Right atrium auricular region (tissue), 2 donors: Measurements from ENCODE around the gene GOLGA5. TPM values are rescaled to one million over a fixed set of nuclear protein-coding genes. Genes with fewer than 3 reads are reported as not detected.

Source experiments
- DNase-seq: peaks from one replicate; pipeline ENCODE4 v3.0.0-alpha.2; 2019; ENCODE audit warnings: low spot score
- H3K27ac ChIP-seq, 2 donors: fragments of 200-600 bp; sonication (generic); 1 replicate in 1 of 2; 2 replicates in 1 of 2; pipeline ENCODE4 v1.5.1; 2016 to 2019
- H3K27me3 ChIP-seq, 2 donors: fragments of 200-600 bp; sonication (generic); one replicate each; pipeline versions ENCODE4 v1.5.1 to v1.6.0; 2017 to 2019
- H3K36me3 ChIP-seq: fragments of 200-600 bp; sonication (generic); one replicate; pipeline ENCODE4 v1.5.1; 2016
- H3K4me1 ChIP-seq, 2 donors: fragments of 200-600 bp; sonication (generic); one replicate each; pipeline versions ENCODE4 v1.5.1 to v1.6.0; 2017 to 2019
- H3K4me3 ChIP-seq, 2 donors: fragments of 200-600 bp; sonication (generic); 1 replicate in 1 of 2; 2 replicates in 1 of 2; pipeline ENCODE4 v1.5.1; 2017 to 2019; ENCODE audit warnings: mild to moderate bottlenecking in 1 of 2, moderate library complexity in 1 of 2
- H3K9me3 ChIP-seq, 2 donors: fragments of 200-600 bp; sonication (generic); one replicate each; pipeline ENCODE4 v1.5.1; 2019
- total RNA-seq, 2 donors: library from RNA; depleted of rRNA; stranded (reverse); fragments of >200 nt; gene quantifications; one replicate each; pipeline ENCODE4 v1.1.0, GENCODE V29; 2016
- TF ChIP-seq, protein P1 (sequence below), 2 donors: fragments of 200-600 bp; sonication (generic); IDR thresholded peaks; one replicate each; pipeline ENCODE4 v1.5.1; 2019; ENCODE audit warnings: antibody characterized with exemption in 2 of 2

GOLGA5 gene
- total RNA-seq, 2 donors from 2014 or later, result 24.2 to 28.3 TPM

DNA sequence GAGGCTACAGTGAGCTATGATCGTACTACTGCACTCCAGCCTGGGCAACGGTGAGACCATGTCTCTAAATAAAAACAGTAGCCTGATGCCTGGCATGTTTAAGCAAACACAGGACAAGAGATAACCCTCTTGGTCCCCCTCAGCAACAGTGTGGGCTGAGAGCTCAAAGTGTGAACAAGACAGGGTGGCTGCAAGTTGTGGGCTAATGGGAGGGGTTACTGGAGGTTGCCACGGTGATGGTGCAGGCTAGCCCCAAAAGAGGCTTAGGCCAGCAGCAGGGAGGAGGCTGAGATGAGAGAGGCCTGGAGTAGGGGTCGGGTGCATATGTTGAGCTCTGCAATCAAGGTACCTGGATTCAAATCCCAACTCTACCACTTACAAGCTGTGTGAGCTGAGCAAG is 42.3 kb upstream of the GOLGA5 start:
- no peak overlapping the region for H3K4me3 ChIP-seq
- TF ChIP-seq, protein P1, sequence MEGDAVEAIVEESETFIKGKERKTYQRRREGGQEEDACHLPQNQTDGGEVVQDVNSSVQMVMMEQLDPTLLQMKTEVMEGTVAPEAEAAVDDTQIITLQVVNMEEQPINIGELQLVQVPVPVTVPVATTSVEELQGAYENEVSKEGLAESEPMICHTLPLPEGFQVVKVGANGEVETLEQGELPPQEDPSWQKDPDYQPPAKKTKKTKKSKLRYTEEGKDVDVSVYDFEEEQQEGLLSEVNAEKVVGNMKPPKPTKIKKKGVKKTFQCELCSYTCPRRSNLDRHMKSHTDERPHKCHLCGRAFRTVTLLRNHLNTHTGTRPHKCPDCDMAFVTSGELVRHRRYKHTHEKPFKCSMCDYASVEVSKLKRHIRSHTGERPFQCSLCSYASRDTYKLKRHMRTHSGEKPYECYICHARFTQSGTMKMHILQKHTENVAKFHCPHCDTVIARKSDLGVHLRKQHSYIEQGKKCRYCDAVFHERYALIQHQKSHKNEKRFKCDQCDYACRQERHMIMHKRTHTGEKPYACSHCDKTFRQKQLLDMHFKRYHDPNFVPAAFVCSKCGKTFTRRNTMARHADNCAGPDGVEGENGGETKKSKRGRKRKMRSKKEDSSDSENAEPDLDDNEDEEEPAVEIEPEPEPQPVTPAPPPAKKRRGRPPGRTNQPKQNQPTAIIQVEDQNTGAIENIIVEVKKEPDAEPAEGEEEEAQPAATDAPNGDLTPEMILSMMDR (IDR thresholded peaks at IDR 0.05), result no peak
- peak overlapping the region; percentile 68 to 76 for H3K27ac ChIP-seq
- peaks cover 0 to 15% of the 10 kb centered on the region in 2 donors for H3K4me1 ChIP-seq
- H3K9me3 ChIP-seq, result no peaks in the 10 kb centered on the region
- H3K27me3 ChIP-seq, result no peaks in the 10 kb centered on the region
- no peak for DNase-seq
- no peaks in the 10 kb centered on the region for H3K36me3 ChIP-seq

DNA sequence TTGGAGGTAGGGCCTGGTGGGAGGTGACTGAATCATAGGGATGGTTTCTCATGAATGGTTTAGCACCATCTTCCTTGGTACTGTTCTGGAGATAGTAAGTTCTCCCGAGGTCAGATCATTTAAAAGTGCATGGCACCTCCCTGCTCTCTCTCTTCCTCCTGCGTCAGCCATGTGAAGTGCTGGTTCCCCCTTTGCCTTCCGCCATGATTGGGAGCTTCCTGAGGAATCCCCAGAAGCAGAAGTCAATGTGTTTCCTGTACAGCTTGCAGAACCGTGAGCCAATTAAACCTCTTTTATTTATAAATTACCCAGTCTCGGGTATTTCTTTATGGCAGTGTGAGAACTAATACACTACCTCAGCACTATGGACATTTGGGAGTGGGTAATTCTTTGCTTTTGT is 40.9 kb upstream of the GOLGA5 start:
- Histone ChIP-seq H3K27me3 (no peaks in the 10 kb centered on the region), H3K36me3 (no peaks in the 10 kb centered on the region), H3K9me3 (no peaks in the 10 kb centered on the region), H3K4me1 (peaks cover 0 to 6% of the 10 kb centered on the region in 2 donors), H3K4me3 (no peak overlapping the region), H3K27ac (no peak overlapping the region)
- no peak for DNase-seq
- TF ChIP-seq, protein P1 (IDR thresholded peaks at IDR 0.05), result no peak

DNA sequence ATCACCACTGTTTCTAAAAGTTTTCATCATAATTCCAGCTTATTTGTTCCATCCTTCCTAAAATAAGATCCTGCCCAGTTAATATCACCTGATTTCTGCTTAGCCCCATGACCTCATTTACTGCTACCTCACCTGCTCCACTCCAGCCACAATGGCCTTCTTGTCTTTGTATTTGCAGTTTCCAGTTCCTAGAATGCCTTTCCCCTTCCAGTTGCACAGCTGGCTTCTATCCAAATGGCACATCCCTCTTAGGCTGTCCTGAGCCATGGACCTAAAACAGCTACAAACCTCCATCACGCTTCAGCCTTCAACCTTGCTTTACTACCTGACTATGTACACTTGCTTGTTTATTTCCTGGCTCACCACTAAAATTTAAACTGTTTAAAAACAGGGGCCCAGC is 39.1 kb upstream of the GOLGA5 start:
- no peaks in the 10 kb centered on the region for H3K9me3 ChIP-seq
- H3K36me3 ChIP-seq, result no peaks in the 10 kb centered on the region
- H3K27ac ChIP-seq, result no peak overlapping the region
- TF ChIP-seq, protein P1 (IDR thresholded peaks at IDR 0.05), result no peak
- DNase-seq, result no peak
- peaks cover 0 to 6% of the 10 kb centered on the region in 2 donors for H3K4me1 ChIP-seq
- no peaks in the 10 kb centered on the region for H3K27me3 ChIP-seq
- no peak overlapping the region for H3K4me3 ChIP-seq

DNA sequence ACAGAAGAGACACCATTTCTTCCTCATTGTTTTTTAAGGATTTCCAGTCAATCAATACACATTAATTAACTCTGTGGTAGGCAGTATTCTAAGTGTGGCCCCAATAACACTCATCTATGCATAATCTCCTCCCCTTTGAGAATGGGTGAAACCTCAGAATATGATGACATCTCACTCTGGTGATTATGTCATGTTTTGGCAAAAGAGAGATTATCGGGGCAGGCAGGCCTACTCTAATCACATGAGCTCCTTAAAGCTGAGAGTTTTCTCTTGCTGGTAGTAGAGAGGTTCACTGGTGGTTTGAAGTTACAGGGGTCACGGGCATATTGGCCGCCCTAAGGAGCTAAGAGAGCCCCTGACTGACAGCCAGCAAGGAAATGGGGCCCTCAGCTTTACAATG is 38.6 kb upstream of the GOLGA5 start:
- H3K9me3 ChIP-seq, result no peaks in the 10 kb centered on the region
- no peaks in the 10 kb centered on the region for H3K36me3 ChIP-seq
- DNase-seq, result no peak
- no peak overlapping the region for H3K27ac ChIP-seq
- TF ChIP-seq, protein P1 (IDR thresholded peaks at IDR 0.05), result no peak
- no peak overlapping the region for H3K4me3 ChIP-seq
- H3K4me1 ChIP-seq, result peaks cover 0 to 5% of the 10 kb centered on the region in 2 donors
- no peaks in the 10 kb centered on the region for H3K27me3 ChIP-seq

DNA sequence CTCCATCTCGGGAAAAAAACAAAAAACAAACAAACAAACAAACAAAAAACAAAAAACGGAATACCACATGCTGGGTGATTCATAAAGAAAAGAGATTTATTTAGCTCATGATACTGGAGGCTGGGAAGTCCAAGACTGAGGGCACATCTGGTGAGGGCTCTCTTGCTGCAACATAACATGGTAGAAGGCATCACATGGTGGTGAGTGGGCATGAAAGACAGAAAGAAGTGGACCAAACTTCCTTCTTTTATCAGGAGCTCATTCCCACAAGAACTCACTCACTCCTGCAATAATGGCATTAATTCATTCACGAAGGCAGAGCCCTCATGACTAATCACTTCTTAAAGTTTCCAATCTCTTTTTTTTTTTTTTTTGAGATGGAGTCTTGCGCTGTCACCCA is 37.7 kb upstream of the GOLGA5 start:
- no peaks in the 10 kb centered on the region for H3K4me1 ChIP-seq
- H3K4me3 ChIP-seq, result no peak overlapping the region
- H3K27ac ChIP-seq, result no peak overlapping the region
- no peaks in the 10 kb centered on the region for H3K27me3 ChIP-seq
- H3K36me3 ChIP-seq, result no peaks in the 10 kb centered on the region
- no peaks in the 10 kb centered on the region for H3K9me3 ChIP-seq
- DNase-seq, result no peak
- TF ChIP-seq, protein P1 (IDR thresholded peaks at IDR 0.05), result no peak

DNA sequence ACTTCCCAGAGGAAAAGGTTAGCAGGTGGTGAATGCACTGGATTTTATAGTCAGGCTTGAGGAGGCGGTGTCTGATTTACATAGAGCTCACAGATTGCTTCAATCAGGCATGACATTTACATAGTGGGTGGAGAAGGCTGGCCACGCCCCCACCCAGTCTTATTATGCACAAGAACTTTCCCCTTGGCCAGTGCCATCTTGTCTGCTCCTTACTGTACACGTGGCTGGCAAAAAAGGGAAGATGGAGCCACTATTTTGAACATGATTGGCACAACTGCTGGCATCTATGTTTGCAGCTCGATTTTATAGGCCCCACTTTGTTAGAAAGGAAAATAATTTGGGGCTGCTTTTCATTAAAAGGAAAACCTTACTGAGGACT is 34.8 kb upstream of the GOLGA5 start:
- no peak for DNase-seq
- TF ChIP-seq, protein P1 (IDR thresholded peaks at IDR 0.05), result no peak

More for the DNA sequence above, 34.8 kb upstream of the GOLGA5 start:
- Histone ChIP-seq H3K4me1 (no peaks in the 10 kb centered on the region), H3K4me3 (no peak overlapping the region), H3K9me3 (no peaks in the 10 kb centered on the region), H3K36me3 (no peaks in the 10 kb centered on the region), H3K27ac (no peak overlapping the region), H3K27me3 (no peaks in the 10 kb centered on the region)
